Measurements from ENCODE around the gene CNTNAP1.

DNA sequence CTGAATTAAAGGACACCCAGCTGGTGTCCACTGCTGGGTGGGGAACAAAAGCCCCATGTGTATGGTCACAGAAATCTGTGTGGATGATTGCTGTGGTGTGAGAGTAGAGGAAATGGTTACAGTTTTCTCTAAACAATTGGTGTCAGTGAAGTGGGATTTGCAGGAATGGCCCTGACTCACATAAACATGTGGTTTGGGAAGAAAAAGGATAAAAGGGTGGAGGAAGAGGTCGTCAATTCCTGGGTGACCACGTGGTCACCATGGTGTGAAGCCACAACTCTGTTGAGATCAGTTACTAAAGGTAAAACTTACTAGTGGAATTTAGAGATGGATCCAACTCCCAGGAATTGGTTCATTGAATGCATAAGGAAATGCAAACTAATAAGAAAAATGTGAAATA is 26.8 kb upstream of the CNTNAP1 start:
- TF ChIP-seq, protein P1, sequence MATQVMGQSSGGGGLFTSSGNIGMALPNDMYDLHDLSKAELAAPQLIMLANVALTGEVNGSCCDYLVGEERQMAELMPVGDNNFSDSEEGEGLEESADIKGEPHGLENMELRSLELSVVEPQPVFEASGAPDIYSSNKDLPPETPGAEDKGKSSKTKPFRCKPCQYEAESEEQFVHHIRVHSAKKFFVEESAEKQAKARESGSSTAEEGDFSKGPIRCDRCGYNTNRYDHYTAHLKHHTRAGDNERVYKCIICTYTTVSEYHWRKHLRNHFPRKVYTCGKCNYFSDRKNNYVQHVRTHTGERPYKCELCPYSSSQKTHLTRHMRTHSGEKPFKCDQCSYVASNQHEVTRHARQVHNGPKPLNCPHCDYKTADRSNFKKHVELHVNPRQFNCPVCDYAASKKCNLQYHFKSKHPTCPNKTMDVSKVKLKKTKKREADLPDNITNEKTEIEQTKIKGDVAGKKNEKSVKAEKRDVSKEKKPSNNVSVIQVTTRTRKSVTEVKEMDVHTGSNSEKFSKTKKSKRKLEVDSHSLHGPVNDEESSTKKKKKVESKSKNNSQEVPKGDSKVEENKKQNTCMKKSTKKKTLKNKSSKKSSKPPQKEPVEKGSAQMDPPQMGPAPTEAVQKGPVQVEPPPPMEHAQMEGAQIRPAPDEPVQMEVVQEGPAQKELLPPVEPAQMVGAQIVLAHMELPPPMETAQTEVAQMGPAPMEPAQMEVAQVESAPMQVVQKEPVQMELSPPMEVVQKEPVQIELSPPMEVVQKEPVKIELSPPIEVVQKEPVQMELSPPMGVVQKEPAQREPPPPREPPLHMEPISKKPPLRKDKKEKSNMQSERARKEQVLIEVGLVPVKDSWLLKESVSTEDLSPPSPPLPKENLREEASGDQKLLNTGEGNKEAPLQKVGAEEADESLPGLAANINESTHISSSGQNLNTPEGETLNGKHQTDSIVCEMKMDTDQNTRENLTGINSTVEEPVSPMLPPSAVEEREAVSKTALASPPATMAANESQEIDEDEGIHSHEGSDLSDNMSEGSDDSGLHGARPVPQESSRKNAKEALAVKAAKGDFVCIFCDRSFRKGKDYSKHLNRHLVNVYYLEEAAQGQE (IDR thresholded peaks at IDR 0.05; ENCODE audit: insufficient replicate concordance, low read depth), result no peak
- TF ChIP-seq, protein P2, sequence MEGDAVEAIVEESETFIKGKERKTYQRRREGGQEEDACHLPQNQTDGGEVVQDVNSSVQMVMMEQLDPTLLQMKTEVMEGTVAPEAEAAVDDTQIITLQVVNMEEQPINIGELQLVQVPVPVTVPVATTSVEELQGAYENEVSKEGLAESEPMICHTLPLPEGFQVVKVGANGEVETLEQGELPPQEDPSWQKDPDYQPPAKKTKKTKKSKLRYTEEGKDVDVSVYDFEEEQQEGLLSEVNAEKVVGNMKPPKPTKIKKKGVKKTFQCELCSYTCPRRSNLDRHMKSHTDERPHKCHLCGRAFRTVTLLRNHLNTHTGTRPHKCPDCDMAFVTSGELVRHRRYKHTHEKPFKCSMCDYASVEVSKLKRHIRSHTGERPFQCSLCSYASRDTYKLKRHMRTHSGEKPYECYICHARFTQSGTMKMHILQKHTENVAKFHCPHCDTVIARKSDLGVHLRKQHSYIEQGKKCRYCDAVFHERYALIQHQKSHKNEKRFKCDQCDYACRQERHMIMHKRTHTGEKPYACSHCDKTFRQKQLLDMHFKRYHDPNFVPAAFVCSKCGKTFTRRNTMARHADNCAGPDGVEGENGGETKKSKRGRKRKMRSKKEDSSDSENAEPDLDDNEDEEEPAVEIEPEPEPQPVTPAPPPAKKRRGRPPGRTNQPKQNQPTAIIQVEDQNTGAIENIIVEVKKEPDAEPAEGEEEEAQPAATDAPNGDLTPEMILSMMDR (IDR thresholded peaks at IDR 0.05; ENCODE audit: insufficient read depth, low read length), result no peak
- no peak for TF ChIP-seq POLR2AphosphoS5 (IDR thresholded peaks at IDR 0.05; ENCODE audit: low read depth)
